ENCODE data around the gene CES5A.

GRCh38 chr16:55821210-55821609, 54.0 kb downstream of the CES5A start:
- TF ChIP-seq, protein P1, sequence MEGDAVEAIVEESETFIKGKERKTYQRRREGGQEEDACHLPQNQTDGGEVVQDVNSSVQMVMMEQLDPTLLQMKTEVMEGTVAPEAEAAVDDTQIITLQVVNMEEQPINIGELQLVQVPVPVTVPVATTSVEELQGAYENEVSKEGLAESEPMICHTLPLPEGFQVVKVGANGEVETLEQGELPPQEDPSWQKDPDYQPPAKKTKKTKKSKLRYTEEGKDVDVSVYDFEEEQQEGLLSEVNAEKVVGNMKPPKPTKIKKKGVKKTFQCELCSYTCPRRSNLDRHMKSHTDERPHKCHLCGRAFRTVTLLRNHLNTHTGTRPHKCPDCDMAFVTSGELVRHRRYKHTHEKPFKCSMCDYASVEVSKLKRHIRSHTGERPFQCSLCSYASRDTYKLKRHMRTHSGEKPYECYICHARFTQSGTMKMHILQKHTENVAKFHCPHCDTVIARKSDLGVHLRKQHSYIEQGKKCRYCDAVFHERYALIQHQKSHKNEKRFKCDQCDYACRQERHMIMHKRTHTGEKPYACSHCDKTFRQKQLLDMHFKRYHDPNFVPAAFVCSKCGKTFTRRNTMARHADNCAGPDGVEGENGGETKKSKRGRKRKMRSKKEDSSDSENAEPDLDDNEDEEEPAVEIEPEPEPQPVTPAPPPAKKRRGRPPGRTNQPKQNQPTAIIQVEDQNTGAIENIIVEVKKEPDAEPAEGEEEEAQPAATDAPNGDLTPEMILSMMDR (IDR thresholded peaks at IDR 0.05) = no peak
- TF ChIP-seq POLR2A (IDR thresholded peaks at IDR 0.05) = no peak
- no peak for TF ChIP-seq EP300 (IDR thresholded peaks at IDR 0.05)
